Frontal cortex (tissue), 4 donors: ENCODE measurements around the gene TRERF1. TPM values are rescaled to one million over a fixed set of nuclear protein-coding genes. Genes with fewer than 3 reads are reported as not detected.

Source experiments
- DNase-seq, 2 donors: peaks; one replicate each; pipeline ENCODE4 v3.0.0; 2012; ENCODE audit warnings: low spot score in 2 of 2
- FAIRE-seq: peaks from 2 replicates; lab custom pipeline; 2012; peaks lifted over from hg19 to GRCh38; lab: Jason Lieb, UNC
- total RNA-seq: library from RNA; depleted of rRNA; stranded (reverse); fragments of >200 nt; gene quantifications from one replicate; pipeline ENCODE4 v1.2.3, GENCODE V29; 2014
- donor health status: control.
- donor health status: control.
- donor health status: control.

The TRERF1 gene
- total RNA-seq, 1 donor from 2014 or later, result 2.9 TPM

- no peak for FAIRE-seq
These were observed 212.4 kb downstream of the TRERF1 start for GRCh38 chr6:42239333-42239732.

DNA sequence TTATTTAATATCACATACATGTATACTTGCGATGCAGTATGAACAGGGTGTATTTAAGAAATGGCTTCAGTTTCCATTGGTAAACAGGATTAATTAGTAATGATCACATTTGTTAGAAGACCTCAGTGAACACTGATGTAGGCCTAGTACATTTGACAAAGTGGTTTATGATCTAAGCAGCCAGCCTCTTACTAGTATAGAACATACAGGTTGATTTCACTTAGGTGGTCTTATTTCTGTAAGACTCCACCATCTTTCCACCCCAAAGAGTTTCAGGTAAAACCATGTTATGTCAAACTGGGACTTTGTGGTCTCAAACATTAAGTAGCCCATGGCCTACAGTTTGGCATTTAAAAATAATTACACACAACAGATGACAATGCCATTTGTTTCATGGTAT is 213.9 kb downstream of the TRERF1 start:
- DNase-seq, result no peak
- no peak for FAIRE-seq

More at GRCh38 chr6:42239333-42239732, 212.4 kb downstream of the TRERF1 start:
- no peak for DNase-seq

DNA sequence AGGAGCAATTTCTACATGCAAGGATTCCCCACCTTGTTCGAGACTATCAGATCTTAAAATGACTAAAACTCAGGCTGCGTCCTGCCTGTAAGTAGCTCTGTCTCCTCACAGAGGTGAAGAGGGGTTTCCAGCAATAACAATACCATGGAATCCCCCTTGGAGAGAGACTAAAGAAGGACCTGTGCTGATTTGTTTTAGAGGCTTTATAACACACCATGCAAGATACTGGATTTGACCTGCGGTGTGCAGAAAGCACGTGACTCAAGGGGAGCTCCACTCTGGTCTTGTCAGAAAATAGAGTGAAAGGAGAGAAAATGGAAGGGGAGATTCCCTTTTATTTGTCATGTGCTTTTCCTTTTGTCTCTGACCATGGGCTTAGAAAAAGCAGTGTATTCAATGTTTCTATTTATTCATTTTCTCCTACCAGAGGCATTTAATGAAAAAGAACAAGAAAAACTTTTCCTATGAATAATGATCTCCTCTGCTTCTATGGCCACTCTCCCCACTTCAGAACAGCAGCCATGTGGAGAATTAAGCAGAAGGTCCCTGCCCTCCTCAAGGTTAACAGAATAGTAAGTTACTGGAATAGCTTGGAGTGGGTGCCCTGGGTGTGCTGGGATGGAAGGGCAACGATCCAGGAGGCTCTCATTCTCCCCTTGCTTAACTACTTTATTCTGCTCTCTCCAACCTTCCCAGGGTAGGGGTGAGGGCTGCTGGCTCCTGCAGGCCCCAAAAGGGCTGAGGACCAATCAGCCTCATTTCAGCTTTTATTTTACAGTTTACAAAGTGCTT is 214.8 kb downstream of the TRERF1 start:
- no peak for DNase-seq
- FAIRE-seq, result no peak

GRCh38 chr6:42236030-42236429 is 215.7 kb downstream of the TRERF1 start:
- DNase-seq (no peak), FAIRE-seq (no peak)

- DNase-seq, result no peak
- no peak for FAIRE-seq
These were observed 219.7 kb downstream of the TRERF1 start for GRCh38 chr6:42232035-42232434.

GRCh38 chr6:42230345-42231321 is 221.1 kb downstream of the TRERF1 start:
- FAIRE-seq (no peak), DNase-seq (no peak)

GRCh38 chr6:42229506-42230119 is 222.1 kb downstream of the TRERF1 start:
- DNase-seq, result no peak
- no peak for FAIRE-seq

DNA sequence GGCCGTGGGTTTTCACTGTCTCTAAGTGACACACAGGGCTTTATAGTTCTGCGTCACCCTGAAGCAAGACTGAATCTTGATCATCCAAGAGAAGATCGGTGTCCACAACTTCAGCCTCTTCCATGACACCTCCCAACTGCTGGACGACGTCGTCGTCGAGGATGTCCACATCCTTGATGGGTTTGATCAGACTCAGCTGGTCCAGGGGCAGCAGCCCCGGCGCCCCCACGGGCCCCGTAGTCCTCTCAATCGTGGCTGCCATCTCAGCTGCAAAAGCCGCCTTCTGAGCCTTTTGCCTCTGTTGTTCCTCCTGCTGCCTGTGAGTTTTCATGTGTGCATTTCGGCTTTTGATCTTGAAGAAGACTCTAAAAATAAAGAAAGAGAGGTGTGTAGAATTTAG is 223.4 kb downstream of the TRERF1 start:
- DNase-seq, result no peak
- FAIRE-seq, result no peak

GRCh38 chr6:42227173-42227850 is 224.4 kb downstream of the TRERF1 start:
- no peak for FAIRE-seq

GRCh38 chr6:42226645-42227143 is 225.0 kb downstream of the TRERF1 start:
- FAIRE-seq (no peak), DNase-seq (no peak)

More at GRCh38 chr6:42227173-42227850, 224.4 kb downstream of the TRERF1 start:
- no peak for DNase-seq

DNA sequence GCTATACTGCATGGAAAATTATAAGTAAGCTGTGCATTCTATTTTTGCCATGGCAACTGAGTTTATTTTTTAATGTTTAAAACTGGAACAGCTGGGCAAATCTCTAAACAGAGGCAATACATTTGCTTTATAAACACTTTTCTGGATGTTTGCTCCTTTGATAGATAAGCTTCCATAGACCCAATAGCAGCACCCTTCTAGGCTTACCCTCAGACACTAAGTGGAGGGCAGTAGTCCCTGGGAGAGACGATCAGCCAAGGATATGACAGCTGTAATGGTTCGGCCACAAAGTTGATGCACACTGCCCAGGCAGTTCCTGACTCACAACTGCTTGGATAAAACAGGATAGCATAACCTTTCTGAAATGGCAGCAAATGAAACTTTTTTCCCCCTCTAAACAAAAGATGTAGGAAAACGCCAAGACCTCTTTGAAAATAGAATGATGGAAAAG is 225.5 kb downstream of the TRERF1 start:
- FAIRE-seq, result no peak

DNA sequence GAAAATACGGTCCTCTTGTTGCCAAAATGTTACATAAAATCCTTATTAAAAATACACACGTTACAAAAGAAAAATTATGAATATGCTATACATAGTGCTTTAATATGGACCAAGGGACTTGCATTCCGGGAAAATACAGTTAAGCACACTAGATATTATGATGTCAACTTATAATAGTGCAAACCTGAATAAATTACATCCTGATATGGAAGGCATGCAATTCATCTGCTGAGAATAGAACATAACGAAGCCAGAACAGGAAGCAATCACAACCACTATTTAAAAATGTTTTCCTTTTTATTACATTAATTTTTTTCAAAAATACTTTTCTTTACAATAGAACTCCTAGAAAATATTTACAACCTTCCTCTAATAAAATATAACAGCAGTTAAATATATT is 226.3 kb downstream of the TRERF1 start:
- DNase-seq, result no peak

More for the DNA sequence above, 225.5 kb downstream of the TRERF1 start:
- DNase-seq, result no peak

DNA sequence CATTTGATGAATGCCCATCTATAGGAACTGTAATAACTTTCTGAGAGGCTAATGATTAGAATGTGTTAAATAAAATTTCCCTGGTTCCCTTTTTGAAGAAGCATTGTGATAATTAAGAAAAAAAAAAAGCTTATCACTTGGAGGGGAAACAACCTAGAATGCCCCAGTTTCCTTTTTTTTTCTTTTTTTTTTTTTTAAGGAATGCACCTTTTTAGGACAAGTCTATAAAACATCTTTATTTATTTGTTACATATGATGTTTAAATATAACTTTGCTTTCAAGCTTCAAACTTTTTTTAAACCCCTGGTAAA is 226.7 kb downstream of the TRERF1 start:
- no peak for FAIRE-seq
- no peak for DNase-seq

More for the DNA sequence above, 226.3 kb downstream of the TRERF1 start:
- no peak for FAIRE-seq

DNA sequence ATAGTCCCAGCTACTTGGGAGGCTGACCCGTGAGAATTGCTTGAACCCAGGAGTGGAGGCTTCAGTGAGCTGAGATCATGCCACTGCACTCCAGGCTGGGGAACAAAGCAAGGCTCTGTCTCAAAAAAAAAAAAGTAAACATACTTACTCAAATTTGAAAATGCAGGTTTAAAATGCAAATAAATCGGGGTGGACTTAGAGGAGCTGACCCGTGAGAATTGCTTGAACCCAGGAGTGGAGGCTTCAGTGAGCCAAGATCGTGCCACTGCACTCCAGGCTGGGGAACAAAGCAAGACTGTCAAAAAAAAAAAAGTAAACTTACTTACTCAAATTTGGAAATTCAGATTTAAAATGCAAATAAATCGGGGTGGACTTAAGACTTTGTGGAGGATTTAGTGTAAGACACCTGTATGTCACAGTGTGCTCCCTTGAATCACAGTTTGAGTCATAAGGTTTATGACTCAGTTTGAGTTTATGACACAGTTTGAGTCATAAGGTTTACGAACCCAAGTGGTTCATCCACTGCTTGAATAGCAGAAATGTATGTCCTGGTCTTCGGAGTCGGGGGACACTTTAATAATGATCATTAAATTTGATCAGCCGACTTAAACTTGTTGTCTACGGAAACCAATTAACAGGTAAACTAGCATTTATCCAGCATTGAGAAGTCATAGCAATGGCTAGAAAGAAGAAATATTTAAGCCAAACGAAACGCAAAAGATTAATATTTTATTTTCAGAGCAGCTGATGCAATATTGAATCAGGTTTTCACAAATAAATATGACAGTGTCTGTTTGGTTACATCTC is 227.3 kb downstream of the TRERF1 start:
- FAIRE-seq (no peak), DNase-seq (no peak)

DNA sequence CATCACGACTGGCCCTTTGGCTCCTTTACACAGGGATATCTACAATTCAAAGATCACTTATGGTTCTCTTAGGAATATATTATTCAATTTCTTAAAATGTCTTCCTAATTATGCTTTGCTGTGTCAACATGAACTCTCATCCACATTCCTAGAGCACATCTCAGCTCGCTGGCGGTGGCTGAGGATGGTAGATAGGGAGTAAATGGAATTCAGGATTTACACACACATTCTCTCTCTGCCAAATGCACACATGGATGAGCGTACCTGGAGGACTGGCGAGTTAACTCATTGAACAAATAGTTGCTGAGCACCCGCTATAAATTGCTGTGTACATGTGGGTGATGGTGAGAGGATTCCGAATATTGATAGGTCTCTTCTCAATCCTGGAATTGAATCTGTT is 229.3 kb downstream of the TRERF1 start:
- no peak for DNase-seq

GRCh38 chr6:42221546-42221945 is 230.2 kb downstream of the TRERF1 start:
- FAIRE-seq, result no peak
- DNase-seq, result no peak

More for the DNA sequence above, 229.3 kb downstream of the TRERF1 start:
- no peak for FAIRE-seq

DNA sequence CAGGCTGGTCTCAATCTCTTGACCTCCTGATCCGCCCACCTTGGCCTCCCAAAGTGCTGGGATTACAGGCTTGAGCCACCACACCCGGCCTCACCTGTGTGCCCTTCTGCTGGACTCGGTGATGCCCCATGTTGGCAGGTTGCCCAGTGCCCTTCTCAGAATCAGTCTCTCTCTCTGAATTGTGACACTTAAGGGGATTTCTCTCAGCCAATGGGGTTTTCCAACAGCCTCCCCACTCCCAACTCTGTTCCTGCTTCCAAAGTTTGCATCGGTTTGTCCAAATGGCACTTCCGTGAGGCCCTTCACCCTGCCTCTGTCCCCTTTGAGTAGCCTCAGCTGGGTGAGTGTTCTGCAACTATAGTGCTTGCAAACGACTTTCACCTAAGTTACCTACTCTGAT is 230.9 kb downstream of the TRERF1 start:
- FAIRE-seq (no peak), DNase-seq (no peak)

GRCh38 chr6:42217519-42218367 is 234.0 kb downstream of the TRERF1 start, which contains the start of gene MRPS10:
Gene MRPS10, minus strand, starts transcription at chr6:42217861. Its CDS starts 12 bp downstream, at chr6:42217849.
- FAIRE-seq, result no peak
- peak; percentile 77 to 83 for DNase-seq
